GM19455 (cell line): Measurements from ENCODE around the gene SRPK2.
"Not testable (repeated sequence)": the region's sequence is repeated elsewhere in the genome, so short reads cannot be mapped to it uniquely, and the experiment has no call there.

Experiments
- ATAC-seq: cut with Tn5 transposase; IDR thresholded peaks from one replicate; pipeline ENCODE4 v1.9.1; 2021; ENCODE audit not compliant: unreplicated experiment

The SRPK2 gene

GRCh38 chr7:105268511-105269392, 120.0 kb downstream of the SRPK2 start:
- peak; percentile 76 for ATAC-seq

- ATAC-seq = peak; percentile 40
Measured at GRCh38 chr7:105268056-105268455, 120.7 kb downstream of the SRPK2 start.

GRCh38 chr7:105267244-105267643, 121.5 kb downstream of the SRPK2 start:
- ATAC-seq = no peak

DNA sequence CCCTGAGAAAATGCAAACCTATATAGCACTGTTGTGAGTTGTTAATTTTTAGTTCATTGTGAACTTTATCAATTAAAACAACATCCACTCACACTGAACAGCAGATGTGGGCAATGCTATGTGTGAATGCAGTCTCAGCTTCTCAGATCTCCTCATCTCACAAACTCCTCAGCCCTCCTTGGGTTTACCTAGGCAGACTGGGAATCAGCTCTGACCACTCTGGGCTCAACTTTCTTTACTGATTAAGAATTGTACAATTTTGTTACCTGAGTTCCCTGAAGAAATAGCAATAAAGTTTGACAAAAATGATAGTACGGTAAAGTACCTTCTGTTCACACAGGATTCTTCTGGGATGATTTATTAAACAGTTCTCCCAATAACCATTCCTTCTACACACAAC, 124.0 kb downstream of the SRPK2 start:
- no peak for ATAC-seq

DNA sequence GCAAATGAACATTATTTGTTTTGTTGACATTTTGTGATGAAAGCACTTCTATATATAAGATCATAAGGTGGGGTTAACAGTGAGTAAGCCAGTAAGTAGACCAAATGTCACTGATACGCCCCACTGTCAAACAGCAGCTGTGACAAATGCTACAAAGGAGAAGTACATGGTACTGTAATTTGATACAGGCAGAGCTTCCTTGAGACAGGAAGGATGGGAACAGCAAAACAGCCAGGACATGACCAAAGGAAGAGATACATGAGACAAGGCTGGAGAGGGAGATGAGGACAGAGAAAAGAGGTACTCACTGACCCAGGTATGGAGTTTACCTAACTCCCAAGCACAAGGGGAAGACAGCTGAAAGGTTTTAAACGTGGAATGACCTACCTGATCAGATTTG, 127.0 kb downstream of the SRPK2 start:
- no peak for ATAC-seq

DNA sequence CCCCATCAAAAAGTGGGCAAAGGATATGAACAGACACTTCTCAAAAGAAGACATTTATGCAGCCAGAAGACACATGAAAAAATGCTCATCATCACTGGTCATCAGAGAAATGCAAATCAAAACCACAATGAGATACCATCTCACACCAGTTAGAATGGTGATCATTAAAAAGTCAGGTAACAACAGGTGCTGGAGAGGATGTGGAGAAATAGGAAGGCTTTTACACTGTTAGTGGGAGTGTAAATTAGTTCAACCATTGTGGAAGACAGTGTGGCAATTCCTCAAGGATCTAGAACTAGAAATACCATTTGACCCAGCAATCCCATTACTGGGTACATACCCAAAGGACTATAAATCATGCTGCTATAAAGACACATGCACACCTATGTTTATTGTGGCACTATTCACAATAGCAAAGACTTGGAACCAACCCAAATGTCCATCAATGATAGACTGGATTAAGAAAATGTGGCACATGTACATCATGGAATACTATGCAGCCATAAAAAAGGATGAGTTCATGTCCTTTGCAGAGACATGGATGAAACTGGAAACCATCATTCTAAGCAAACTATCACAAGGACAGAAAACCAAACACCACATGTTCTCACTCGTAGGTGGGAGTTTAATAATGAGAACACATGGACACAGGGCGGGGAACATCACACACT, 128.4 kb downstream of the SRPK2 start:
- not testable (repeated sequence) for ATAC-seq

DNA sequence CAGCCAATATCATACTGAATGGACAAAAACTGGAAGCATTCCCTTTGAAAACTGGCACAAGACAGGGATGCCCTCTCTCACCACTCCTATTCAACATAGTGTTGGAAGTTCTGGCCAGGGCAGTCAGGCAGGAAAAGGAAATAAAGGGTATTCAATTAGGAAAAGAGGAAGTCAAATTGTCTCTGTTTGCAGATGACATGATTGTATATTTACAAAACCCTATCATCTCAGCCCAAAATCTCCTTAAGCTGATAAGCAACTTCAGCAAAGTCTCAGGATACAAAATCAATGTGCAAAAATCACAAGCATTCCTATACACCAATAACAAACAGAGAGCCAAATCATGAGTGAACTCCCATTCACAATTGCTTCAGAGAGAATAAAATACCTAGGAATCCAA, 129.8 kb downstream of the SRPK2 start:
- ATAC-seq = not testable (repeated sequence)

- ATAC-seq = no peak
Measured at GRCh38 chr7:105257338-105257737, 131.4 kb downstream of the SRPK2 start.

DNA sequence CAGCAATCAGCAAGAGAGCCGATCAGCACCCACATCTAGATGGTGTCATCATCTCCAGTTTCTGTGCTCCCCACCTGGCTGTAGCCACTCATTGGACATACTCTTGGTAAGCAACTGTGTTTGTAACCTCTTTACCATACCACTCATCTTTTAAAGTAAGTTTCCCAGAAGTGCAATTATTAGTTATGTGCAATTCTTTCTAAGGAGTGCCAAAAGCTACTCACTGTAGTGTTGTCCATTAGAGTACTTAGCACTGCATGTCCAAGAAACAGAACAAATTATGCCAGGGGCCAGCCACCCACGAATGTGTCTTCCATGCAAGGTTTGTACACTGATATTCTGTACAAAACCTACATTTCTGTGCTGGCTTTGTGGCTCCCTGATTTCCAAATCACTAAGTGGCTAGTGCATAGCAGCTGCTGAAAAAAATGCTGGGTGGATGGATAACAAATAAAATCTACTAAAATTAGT, 131.9 kb downstream of the SRPK2 start:
- no peak for ATAC-seq

- no peak for ATAC-seq
Measured at GRCh38 chr7:105250706-105251105, 138.0 kb downstream of the SRPK2 start.

DNA sequence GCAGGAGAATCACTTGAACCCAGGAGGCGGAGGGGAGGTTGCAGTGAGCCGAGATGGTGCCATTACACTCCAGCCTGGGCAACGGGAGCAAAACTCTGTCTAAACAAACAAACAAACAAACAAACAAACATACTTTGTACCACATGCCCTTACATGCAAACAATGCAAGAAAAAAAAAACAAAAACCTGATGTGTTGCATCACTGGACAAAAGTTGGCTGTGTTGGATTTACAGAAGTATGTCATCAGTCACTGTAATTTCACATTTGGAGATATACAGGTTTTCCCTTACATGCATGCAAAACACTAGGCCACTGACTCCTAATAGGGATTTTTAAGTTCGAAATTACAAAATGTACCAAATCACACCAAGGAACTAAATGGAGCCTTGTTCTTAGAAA, 138.5 kb downstream of the SRPK2 start:
- no peak for ATAC-seq

GRCh38 chr7:105249216-105249615, 139.5 kb downstream of the SRPK2 start:
- ATAC-seq = no peak

- no peak for ATAC-seq
Measured at GRCh38 chr7:105246679-105247078, 142.0 kb downstream of the SRPK2 start.

GRCh38 chr7:105246256-105246655, 142.5 kb downstream of the SRPK2 start:
- no peak for ATAC-seq

- no peak for ATAC-seq
Measured at GRCh38 chr7:105245398-105246114, 143.2 kb downstream of the SRPK2 start.

DNA sequence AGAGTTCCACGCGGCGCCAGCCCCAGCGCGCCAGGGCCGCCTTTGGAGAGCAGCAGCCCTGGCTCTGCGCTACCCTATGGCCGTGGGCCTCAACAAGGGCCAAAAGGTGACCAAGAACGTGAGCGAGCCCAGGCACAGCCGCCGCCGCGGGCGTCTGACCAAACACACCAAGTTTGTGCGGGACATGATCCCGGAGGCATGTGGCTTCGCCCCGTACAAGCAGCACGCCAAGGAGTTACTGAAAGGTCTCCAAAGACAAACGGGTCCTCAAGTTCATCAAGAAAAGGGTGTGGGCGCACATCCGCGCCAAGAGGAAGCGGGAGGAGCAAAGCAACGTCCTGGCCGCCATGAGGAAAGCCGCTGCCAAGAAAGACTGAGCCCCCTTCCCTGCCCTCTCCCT, 144.1 kb downstream of the SRPK2 start:
- no peak for ATAC-seq

DNA sequence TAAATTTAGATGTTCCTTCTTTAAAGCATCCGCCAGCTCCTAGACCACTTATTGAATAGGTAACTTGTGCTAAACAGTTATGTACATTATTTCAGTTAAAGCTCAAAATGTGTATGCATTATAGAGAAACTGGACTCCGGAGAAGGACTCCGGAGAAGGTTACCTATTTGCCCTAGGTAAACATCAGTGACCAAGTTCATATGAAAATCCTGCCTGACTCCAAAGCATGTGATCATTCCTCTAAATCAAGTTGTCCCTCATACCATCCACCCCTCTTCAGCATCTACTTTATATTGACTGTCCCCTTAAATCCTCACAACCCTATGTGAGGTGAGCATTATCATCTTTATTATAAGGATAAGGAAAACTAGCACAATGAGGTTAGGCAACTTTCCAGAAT, 147.5 kb downstream of the SRPK2 start:
- ATAC-seq = no peak

DNA sequence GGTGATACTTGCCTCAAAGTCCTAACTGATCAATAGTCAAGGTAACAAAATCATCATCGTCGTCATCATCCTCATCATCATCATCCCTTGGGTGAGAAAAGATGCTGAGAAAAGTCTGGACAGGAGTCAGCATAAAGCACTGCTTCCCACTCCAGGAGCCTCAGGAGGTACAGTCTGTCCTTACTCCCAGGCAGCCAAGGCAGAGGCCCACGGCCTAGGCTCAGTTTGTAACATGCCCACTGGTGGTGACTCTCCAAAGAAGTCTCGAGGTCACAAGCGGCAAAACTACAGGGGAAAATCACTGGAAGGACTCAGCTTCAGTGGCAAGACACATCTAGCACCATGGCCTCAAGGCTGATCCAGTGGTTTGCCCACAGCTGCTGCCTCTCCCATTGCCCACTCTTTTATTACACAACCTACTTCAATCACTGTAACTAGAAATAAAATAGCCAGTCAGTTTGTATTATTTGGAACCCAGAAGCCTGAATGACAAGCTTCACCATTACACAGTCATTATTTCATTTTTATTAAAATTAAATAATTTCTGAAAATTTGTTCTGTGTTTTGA, 150.4 kb downstream of the SRPK2 start:
- no peak for ATAC-seq

- ATAC-seq = no peak
Measured at GRCh38 chr7:105234886-105235285, 153.8 kb downstream of the SRPK2 start.

DNA sequence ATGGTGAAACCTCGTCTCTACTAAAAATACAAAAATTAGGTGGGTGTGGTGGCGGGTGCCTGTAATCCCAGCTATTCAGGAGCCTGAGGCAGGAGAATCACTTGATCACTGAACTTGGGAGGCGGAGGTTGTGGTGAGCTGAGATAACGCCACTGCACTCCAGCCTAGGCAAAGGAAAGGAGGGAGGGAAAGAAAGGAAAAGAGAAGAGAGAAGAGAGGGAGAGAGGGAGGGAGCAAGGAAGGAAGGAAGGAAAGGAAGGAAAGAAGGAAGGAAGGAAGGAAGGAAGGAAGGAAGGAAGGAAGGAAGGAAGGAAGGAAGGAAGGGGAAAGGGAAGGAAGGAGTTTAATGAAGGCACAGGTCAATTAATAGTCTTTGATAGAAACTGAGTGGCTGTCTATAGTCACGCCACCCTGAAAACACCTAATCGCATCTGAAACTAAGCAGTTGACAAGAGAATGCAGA, 155.9 kb downstream of the SRPK2 start:
- not testable (repeated sequence) for ATAC-seq

DNA sequence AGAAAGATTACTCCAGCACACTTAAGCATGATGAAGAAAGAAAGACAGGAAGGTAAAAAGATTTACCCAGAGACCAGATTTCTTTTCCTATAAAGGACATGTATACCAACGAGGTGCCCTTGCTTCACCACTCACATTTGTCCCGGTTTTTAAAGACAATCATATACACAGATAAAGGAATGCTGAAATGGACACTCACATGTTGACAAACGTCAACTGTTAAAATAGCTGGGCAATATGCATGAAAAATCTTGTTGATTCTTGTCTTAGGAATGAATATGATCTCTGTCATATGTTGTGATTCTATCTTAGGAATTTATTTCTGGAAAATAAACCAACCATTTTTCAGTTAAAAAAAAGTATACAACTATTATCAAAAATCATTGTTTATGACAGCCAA, 158.2 kb downstream of the SRPK2 start:
- no peak for ATAC-seq
